ENCODE data around the gene ELSPBP1.
A peak's percentile ranks its signal among the peaks of the same experiment; 100 is the strongest.

Gene ELSPBP1

DNA sequence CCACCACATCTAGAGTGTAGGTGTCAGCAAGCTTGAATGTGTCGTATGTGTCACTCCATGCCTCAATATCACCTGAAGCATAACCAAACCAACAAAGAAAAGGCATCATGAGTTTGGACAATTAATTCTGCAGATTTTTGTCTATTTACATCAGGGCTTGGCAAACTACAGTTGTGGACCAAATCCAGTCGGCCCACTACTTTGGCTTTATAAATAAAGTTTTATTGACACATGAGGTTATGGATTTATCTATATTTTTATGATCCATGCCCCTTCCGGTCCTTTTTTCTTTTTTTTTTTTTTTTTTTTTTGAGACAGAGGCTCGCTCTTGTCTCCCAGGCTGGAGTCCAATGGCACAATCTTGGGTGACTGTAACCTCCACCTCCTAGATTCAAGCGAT, 58.6 kb downstream of the ELSPBP1 start:
- TF ChIP-seq, protein P1, sequence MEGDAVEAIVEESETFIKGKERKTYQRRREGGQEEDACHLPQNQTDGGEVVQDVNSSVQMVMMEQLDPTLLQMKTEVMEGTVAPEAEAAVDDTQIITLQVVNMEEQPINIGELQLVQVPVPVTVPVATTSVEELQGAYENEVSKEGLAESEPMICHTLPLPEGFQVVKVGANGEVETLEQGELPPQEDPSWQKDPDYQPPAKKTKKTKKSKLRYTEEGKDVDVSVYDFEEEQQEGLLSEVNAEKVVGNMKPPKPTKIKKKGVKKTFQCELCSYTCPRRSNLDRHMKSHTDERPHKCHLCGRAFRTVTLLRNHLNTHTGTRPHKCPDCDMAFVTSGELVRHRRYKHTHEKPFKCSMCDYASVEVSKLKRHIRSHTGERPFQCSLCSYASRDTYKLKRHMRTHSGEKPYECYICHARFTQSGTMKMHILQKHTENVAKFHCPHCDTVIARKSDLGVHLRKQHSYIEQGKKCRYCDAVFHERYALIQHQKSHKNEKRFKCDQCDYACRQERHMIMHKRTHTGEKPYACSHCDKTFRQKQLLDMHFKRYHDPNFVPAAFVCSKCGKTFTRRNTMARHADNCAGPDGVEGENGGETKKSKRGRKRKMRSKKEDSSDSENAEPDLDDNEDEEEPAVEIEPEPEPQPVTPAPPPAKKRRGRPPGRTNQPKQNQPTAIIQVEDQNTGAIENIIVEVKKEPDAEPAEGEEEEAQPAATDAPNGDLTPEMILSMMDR (conservative IDR thresholded peaks at IDR 0.05; ENCODE audit: low read depth): no peak
- H3K27ac ChIP-seq: no peak overlapping the region
- POLR2A ChIA-PET (ENCODE audit: low non-redundant PET): no interaction called here
- no peak for DNase-seq (ENCODE audit: low spot score)
- CTCF ChIA-PET: interaction anchor here (0.5 kb wide), 1 partner anchor 247 kb away, joined by 5 read pairs; no protein-coding TSS in a partner anchor

DNA sequence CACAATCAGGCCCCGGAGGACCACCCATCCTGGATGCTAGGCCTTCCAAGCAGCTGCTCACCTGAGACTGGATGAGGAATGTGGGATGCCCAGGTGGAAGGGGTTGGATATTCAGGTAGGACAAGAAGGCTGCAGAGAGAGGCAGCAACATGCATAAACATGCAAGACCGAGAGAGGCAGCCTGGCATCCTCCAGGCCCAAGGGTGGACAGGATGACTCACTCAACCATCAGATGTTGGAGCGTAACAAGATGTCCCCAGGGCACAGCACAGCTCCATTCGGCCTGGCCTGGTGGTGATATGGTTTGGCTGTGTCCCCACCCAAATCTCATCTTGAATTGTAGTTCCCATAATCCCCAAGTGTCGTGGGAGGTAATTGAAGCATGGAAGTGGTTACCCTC, 59.4 kb downstream of the ELSPBP1 start:
- no peak overlapping the region for H3K27ac ChIP-seq
- TF ChIP-seq, protein P1 (conservative IDR thresholded peaks at IDR 0.05; ENCODE audit: low read depth): no peak
- DNase-seq (ENCODE audit: low spot score): peak; percentile 88
- ChIA-PET POLR2A (ENCODE audit: low non-redundant PET) (no interaction called here), CTCF (interaction anchor here (0.5 to 1.1 kb wide), 2 partner anchors 53 to 248 kb away, joined by 4 to 5 read pairs; no protein-coding TSS in a partner anchor)

DNA sequence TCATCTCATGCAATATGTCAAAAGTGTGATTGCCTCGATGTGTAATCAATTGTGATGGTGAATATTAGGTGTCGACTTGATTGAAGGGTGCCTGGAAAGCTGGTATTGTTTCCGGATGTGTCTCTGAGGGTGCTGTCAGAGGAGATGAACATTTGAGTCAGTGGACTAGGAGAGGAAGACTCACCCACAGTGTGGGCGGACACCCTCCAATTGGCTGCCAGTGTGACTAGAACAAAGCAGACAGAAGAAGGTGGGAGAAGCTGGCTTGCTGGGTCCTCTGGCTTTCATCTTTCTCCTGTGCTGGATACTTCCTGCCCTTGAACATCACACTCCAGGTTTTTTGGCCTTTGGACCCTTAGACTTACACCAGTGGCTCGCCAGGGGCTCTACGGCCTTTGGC, 64.9 kb downstream of the ELSPBP1 start:
- TF ChIP-seq, protein P1 (conservative IDR thresholded peaks at IDR 0.05; ENCODE audit: low read depth): no peak

DNA sequence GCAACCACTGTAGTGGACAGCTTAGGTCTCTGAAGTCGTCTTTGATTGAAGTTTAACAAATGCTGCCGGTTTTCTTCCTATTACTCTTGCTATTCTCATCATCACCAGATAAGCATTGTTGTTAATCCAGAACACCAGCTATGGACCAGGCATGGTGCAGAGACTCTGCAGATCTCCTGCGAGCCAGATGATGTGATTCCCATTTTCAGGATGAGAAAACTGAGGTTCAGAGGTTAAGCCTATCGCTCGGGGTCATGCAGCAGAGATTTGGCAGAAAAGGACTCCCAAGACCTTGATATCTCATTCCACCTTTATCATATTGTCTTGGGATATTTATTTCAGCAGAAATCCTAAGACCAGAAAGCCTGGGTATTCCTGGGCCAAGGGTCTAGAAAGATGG, 65.9 kb downstream of the ELSPBP1 start:
- TF ChIP-seq, protein P1 (conservative IDR thresholded peaks at IDR 0.05; ENCODE audit: low read depth): no peak
- no peak overlapping the region for H3K27ac ChIP-seq
- no peak for DNase-seq (ENCODE audit: low spot score)
- ChIA-PET CTCF (no interaction called here), POLR2A (ENCODE audit: low non-redundant PET) (no interaction called here)

More for the DNA sequence above, 64.9 kb downstream of the ELSPBP1 start:
- ChIA-PET CTCF (interaction anchor here (0.5 to 0.7 kb wide), 2 partner anchors 9 to 218 kb away, joined by 3 to 8 read pairs; no protein-coding TSS in a partner anchor), POLR2A (ENCODE audit: low non-redundant PET) (no interaction called here)
- no peak overlapping the region for H3K27ac ChIP-seq
- DNase-seq (ENCODE audit: low spot score): no peak

DNA sequence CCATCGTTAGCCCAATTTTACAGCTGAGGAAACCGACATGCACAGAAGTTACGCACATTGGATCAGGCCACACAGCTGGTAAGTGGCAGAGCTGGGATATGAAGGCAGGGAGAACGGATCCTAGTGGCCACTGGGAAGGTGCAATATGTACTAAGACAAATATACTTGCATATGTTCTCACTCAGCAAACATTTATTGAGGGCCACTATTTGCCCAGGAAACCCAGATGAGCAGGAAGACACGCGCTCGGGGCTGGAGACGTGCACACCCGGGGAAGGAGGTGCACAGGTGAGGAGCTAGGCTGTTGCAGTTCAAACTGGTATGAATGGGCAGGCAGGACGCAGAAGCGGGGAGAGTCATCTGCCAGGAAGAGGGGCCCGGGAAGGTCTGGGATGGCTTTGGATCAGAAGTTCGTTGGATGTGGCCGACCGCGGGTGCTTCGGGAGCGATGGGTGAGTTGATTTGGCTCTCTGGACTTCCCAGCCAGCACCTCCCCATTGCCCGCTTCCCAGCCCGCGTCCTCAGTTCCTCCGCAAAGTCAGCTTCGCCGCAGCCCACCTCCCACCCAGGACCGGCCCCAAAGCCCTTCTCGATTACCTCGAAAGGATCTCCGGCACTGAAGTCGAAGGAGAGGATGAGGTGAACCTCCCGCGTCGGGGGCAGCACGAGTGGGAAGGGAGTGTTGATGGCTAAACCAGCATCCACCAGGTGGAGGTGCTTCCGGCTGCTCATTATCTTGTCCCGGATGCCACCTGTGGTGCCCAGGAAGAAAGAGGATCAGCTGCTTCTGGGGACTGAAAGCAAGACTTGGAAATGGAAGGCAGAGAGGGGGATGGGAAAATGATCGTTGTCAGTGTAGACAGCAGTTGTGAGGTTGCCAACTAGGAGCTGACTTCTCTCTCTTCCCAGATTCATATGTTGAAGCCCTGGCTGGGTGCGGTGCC, 67.2 kb downstream of the ELSPBP1 start:
- DNase-seq (ENCODE audit: low spot score): no peak
- ChIA-PET POLR2A (ENCODE audit: low non-redundant PET) (no interaction called here), CTCF (interaction anchor here (0.6 kb wide), 1 partner anchor 35 kb away, joined by 3 read pairs; no protein-coding TSS in a partner anchor)
- no peak overlapping the region for H3K27ac ChIP-seq
- TF ChIP-seq, protein P1 (conservative IDR thresholded peaks at IDR 0.05; ENCODE audit: low read depth): no peak

DNA sequence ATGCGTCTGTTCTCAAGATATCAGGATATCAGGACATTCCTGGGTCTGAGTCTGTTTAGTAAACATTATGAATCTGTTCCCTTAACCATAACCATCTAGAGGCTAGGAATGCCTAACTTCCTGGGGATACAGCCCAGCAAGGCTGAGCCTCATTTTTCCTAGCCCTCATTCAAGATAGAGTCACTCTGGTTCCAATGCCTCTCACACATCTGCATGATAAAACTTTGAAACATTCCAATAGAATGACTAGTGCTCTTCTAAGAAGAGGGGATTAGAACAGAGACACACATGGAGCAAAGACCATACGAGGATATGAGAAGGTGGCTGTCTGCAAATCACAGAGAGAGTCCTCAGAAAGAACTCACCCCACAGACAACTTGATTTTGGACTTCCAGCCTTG, 70.1 kb downstream of the ELSPBP1 start:
- no peak for DNase-seq (ENCODE audit: low spot score)
- ChIA-PET CTCF (no interaction called here), POLR2A (ENCODE audit: low non-redundant PET) (no interaction called here)

More for the DNA sequence above, 70.1 kb downstream of the ELSPBP1 start:
- TF ChIP-seq, protein P1 (conservative IDR thresholded peaks at IDR 0.05; ENCODE audit: low read depth): no peak
- H3K27ac ChIP-seq: no peak overlapping the region

Measured in RWPE1 (cell line).